ENCODE results near the gene COL23A1.
A peak's percentile ranks its signal among the peaks of the same experiment; 100 is the strongest.
"Not testable (repeated sequence)": the region's sequence is repeated elsewhere in the genome, so short reads cannot be mapped to it uniquely, and the experiment has no call there.

The COL23A1 gene

DNA sequence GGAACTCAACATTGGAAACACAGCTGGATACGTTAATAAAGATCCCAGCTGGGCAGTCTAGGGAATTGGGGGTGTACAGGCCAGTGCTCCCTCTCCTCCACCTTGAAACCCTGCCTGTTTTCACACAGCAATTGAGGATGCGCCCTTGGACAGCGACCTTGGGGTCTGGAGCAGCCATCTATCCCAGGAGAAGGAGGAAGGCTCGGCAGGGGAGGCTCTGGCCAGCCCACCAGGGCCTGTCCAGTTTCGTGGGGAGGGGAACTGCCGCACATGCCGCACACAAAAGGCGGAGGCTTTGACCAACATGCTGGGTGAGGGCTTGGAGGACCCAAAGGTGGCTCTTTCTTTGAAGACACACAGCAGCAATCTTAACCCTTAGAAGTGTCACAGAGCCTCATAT is 1.4 kb downstream of the COL23A1 start:
- no peak for DNase-seq (ENCODE audit: low spot score)

DNA sequence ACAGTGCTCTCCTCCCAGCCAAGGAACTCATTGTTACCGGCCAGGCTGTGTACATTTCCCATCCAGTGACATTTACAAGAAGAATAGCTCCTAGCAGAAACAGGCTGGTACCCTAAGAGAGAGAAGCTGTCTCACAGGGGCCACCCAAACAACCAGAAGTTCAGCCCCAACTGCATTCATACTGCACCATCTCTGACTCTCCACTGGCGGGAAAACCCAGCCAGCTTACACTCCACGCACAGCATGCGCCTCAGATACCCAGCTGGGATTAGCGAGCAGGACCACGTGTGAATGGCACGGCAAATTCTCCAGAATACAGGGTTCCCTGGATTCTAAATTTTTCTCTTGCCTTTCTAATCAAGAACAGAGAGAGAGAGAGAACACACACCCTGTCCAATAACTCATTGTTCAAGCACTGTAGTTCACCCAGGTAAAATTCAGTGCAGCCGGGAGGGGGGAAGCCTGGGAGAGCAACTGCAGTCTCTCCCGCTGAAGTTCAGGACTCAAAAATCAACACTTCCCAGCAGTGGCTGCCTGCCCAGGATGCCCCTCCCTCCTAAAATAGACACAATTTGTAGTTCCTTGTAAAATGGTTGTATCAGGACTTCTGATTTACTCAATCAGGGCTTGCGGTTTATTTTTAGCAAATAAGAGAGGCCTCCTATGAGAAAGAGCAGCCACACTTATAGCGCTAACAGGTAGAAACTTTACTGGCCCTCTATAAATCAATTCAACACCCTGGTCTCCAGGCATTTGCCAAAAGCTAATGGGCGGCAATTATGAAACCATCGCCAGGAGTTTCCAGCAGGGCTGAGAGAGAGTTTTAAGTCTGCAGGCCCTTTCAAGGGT is 2.2 kb downstream of the COL23A1 start:
- no peak for DNase-seq (ENCODE audit: low spot score)

DNA sequence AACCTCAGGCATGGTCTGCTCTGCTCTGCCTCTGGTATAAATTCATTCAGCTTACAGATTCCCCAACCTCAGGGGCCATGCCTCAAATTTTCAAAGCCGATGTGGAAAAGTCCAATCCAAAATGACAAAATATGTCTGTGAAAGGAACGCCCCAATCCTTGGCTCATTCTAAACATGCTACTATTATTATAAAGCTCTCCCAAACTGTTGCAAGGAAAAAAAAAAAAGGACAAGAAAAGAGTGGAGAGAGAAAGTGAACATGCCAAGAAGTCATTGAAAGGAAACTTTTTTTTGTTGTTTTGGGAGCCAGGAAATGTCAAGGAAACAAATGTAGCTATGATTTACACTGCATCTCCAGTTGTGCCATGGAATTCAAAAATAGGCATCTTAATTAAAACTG is 3.8 kb downstream of the COL23A1 start:
- DNase-seq (ENCODE audit: low spot score), result no peak

DNA sequence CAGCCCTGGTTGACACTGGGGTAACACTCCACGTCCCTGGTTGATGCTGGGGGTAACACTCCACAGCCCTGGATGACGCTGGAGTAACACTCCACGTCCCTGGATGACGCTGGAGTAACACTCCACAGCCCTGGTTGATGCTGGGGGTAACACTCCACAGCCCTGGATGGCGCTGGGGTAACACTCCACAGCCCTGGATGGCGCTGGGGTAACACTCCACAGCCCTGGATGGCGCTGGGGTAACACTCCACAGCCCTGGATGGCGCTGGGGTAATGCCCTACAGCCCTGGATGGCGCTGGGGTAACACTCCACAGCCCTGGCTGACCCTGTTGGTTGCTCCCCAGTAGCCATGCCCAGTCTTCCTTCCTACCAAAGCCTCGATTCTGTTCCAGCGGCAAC is 4.8 kb downstream of the COL23A1 start:
- DNase-seq (ENCODE audit: low spot score), result not testable (repeated sequence)

DNA sequence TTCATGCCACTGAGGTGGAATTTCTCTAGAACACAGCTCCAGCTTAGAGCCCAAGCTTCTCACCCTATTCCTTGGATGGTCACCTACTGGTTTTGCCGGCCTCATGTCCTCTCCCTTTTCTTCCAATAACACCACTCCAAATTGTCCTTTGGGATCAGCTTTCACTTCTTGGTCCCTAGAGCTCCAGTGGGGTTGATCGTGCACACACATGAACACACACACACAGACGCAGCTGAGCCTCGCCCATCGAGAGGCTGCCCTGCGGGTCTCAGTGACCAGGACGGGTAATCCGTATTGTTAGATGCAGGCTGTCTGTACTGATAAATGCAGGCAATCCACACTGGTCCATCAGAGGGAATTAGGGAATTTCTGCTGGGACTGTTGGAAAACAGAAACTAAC is 6.9 kb downstream of the COL23A1 start:
- DNase-seq (ENCODE audit: low spot score), result no peak

DNA sequence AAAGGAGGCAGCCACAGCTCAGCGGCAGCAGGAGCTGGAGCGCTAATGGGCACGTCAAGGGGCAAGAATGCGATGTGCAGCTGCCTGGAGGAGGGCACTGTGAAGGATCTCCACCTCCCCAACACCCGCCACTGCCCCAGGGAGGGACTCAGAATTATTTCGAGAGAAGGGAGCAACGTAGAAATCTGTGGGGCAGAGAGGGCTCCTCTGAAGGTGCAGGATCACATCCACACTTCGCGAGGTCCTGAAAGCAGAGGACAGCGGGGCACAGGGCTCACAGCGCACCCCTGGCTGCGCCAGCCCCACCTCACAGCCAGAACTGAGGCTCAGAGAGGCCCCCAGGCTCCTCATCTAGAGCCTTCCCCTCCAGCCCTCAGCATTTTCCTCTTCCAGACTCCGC is 7.9 kb downstream of the COL23A1 start:
- no peak for DNase-seq (ENCODE audit: low spot score)

DNA sequence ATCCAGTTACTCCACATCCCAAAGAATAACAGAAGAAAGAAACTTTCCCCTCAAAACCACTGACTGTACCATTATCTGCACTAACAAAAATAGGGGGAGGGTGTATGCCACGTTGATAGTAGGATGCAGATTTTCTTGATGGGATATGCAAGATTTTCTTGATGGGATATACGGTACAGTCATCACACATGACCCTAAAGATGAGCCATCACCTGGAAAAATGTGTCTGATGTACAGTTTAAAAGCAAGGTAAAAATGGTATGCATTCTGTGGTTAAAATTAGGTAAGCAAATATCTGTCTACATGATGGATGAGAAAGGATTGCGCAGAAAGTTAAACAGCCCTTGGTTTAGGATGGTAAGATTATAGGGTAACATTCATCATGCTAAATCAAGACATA is 8.6 kb downstream of the COL23A1 start:
- DNase-seq (ENCODE audit: low spot score), result no peak

DNA sequence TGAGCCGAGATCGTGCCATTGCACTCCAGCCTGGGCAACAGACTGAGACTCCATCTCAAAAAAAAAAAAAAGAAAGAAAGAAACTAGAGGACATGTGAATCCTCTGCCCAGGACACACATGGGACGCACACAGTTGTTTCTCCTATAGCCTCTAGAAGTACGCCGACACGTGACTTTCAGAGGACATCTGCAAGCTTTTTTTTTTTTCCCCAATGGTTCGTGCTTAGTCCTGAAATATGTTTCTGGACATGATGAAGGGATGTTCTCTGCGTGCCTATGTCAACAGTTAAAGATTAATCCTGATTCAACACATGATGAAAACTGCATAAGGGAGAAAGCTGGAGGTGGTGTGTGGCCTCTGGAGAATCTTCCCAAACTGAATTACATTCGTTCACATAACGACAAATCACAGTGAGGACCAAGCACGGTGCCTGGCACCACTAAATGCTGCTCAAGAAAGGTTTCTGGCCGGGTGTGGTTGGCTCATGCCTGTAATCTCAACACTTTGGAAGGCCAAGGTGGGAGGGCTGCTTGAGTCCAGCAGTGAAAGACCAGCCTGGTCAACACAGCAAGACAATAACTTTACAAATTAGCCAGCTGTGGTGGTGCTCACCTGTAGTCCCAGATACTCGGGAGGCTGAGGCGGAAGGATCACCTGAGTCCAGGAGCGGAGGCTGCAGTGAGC is 9.8 kb downstream of the COL23A1 start:
- DNase-seq (ENCODE audit: low spot score), result no peak

DNA sequence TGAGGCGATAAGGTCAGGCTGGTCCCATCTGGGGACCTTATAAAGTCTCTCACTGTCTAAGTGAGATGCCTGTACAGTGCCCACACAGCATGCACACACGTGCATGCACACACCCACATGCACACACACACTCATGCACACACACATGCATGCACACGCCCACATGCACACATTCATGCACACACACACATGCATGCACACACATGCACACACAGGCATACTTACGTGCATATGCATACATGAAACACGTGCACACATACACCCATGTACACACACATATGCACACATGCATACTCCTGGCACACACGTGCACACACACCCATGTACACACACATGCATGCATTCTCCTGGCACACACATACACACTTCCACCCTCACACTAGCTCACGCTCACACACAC is 12.2 kb downstream of the COL23A1 start:
- DNase-seq (ENCODE audit: low spot score), result no peak

DNA sequence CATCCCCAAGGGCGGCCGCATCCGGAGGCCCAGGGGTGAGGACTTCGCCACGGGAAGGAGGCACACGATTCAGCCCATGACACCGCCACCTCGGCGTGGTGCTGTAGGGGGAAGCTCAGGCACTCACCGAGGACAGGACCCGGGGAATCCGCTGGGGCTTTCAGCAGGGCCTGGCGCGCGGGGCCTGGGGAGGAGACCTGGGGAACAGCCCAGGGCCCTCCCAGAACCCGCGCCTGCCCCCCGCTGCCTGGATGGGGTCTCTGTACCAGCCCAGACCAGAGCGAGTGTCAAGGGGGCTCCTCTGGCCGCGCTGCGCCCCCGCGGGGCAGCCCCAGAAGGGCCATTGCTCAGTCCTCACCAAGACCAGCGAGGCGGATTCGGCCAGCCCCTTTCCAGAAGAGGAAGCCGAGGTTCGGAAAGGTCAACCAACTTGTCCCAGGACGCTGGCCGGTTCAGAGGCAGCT is 12.8 kb downstream of the COL23A1 start:
- DNase-seq (ENCODE audit: low spot score), result no peak

DNA sequence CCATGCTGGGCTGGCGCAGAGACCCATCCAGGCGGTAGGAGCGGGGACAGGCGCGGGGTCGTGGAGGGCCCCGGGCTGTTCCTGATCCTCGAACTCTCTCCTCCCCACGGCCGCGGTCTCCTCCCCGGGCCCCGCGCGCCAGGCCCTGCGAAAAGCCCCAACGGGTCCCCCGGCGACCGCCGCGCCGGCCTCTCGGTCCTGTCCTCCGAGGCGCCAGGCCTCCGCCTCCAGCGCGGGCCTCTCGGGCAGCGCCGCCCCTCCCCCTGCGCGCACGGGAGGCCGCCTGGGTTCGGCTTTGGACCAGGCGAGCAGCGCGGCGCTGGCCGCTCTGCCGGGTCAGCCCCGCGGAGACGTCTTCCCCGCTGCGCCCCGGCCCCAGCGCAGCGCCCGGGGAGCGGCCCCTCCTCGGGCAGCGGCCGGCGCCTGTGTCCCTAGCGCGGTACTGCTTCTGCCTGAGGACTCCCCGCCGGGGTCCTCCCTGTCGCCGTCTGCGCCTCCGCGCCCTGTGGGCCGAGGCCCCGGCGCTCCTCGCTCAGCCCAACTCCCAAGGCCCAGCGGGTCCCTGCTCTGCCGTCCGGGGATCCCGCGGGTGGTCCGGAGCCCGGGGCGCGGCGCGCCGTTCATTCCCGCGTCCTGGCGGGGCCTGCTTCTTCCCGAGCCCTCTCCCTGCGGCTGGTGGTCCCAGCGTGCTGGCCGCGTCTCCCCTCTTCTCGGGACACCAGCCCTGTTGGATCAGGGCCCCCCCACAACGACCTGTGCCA is 13.4 kb downstream of the COL23A1 start:
- DNase-seq (ENCODE audit: low spot score), result no peak

DNA sequence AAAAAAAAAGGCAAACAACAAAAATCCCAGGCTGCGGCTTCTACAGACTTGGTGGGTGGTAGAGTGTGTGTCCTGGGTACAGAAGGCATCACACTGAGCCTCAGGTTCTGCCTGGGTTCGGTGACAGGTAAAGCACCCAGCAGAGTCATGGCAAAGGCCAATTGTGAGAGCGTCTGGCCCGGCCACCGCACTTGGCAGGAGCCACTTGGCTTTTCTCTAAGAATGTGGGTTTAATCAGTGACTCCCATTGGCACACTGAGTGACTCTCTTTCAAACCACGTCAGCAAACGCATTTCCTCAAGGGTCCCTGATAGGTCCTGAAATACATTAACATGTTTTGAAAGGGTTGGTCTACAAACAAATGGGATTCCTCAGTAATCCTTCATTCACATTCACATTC is 17.0 kb downstream of the COL23A1 start:
- no peak for DNase-seq (ENCODE audit: low spot score)

DNA sequence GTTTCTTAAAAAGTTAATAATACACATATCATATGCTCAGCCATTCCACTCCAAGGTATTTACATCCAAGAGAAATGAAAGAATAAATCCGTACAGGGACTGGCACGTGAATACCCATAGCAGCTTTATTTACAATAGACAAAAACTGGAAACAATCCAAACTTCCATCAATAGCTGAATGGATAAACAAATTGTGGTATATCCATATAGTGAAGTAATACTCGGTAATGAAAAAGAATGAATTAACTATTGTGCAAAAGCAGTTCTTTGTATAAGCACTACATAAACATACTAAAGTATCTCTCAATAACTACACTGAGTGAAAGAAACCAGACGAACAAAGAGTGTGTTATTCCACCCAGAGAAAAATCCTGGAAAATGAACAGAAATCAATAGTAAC is 17.6 kb downstream of the COL23A1 start:
- DNase-seq (ENCODE audit: low spot score), result no peak

DNA sequence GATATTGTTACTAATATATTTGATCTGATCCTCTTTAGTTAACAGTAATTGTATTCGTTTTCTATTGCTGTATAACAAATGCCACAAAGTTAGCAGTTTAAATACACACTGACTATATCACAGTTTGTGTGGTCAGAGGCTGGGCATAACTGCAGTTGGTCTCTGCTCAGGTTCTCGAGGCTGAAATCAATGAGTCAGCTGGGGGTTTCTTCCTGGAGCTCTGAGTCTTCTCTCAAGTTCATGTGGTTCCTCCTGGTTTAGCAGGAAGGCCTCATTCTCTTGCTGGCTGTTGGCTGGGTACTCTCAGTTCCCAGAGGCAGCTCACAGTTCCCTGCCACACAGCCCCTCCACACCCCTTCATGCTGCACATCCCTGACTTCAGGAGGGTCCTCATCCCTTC is 20.7 kb downstream of the COL23A1 start:
- DNase-seq (ENCODE audit: low spot score), result peak; percentile 52

DNA sequence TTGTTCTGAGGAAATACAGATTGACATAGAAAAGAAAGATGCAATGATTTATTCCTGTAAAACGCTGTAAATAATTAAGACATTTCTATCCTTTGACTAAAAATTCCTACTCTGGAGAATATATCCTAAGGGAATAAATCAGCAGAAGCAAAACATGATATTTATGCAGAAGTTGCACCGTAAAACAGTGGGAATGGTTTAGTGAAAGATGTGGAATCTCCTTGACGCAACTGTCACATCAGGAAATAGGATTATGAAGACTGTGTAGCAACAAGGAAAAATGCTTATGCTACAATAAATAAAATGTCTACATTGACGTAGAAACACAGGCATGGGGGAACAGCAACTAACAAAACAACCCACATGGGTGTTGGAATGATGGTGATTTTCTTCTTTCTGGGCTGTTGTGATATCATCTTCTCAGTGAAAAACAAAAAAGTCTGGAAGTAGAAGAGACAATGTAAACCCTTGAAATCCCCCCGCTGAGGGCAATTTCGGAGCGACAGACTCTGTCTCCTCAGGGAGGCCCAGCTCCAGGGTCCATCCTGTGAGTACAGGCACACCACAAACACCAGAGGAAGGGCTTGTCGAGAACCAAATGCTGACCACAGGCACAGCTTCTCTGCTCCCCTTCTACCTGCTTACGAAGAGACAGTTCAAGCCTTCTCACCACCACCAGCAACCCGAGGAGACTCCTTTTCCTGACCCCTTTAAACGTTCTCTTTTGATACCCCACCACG is 25.2 kb downstream of the COL23A1 start:
- no peak for DNase-seq (ENCODE audit: low spot score)

DNA sequence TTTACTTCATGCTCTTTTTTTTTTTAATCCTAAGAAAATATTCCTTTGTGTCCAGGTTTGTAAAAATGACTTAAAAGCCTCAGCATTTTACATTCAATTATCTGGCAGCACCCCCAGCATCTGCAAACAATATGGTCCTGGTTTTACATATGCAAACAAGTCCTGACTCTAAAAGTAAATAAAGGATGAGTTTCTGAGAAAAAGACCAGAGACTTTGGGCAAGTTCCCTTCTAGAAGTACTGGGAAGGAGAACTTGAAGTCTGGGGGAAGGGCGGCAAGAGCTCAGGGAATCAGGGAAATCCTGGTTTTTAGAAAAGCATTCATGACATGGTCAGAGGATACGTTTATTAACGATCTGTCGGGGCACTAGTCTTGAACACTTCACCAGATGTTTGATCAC is 25.8 kb downstream of the COL23A1 start:
- DNase-seq (ENCODE audit: low spot score), result no peak

DNA sequence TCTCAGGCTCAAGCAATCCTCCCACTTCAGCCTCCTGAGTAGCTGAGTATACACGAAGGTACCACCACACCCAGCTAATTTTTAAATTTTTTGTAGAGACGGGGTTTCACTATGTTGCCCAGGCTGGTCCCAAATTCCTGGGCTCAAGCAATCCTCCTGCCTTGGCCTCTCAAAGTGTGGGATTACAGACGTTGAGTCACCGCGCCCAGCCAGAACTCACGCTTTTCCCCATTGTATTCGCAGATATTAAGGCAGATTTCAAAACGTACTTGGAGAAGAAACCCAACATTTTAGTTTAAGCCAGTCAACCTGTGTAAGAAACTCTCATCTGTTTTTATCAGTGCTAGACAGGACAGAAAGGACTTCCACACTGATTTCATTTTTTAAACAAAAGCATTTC is 26.6 kb downstream of the COL23A1 start:
- no peak for DNase-seq (ENCODE audit: low spot score)

DNA sequence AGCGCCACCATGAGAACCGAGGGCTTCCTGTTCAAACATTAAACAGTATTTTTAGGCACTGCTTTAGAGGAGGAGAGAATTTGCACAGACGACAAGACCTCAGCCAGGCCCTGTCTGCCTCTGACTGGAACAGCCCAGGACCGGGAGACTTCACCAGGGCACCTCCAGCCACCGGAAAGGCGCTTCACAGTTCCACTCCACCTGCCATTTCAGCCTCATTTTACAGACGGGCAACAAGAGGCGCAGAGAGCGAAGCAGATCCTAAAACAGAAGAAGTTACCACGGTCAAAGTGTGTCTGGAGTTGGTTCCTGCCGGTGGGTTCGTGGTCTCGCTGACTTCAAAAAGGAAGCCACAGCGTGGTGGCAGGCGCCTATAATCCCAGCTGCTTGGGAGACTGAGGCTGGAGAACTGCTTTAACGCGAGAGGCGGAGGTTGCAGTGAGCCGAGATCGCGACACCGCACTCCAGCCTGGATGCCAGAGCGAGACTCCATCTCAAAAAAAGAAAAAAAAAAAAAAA is 28.4 kb downstream of the COL23A1 start:
- DNase-seq (ENCODE audit: low spot score), result no peak

DNA sequence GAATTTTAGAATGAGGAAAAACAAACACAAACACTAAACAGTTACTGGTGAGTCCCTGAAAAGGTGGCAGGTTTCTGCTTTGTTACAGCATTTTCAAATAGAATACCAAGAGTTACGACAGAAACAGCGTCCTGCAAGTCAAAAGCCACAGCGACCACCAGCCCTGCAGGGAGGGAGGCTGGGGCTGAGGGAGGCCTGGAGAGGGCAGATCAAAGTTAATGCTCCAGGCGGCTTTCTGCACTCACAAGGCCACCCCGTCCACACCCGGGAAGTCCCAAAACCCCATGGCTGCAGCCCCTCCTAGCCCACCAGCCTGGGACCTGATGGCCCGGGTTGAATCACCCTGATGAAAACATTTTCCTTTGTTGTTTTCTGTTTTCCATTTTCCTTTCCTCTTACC is 29.3 kb downstream of the COL23A1 start:
- DNase-seq (ENCODE audit: low spot score), result no peak

DNA sequence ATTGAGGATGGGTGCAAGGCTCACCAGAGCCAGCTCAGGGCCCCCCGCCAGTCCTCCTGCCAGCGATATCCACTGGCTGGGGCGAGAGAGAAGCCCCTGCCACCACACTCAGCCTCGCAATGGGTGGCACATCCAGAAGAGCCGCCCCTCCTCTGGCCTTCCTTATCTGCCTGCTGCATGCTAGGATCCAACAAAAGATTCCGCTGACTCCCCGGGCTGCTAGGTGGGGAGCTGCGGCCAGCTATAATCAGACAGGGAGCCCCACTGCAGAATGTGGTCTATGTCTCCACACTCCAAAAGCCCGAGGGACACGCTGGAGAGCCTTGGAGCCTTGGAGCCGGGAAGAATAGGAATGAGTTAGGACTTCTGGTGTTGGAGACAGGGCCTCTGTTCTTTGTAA is 32.8 kb downstream of the COL23A1 start:
- no peak for DNase-seq (ENCODE audit: low spot score)

DNA sequence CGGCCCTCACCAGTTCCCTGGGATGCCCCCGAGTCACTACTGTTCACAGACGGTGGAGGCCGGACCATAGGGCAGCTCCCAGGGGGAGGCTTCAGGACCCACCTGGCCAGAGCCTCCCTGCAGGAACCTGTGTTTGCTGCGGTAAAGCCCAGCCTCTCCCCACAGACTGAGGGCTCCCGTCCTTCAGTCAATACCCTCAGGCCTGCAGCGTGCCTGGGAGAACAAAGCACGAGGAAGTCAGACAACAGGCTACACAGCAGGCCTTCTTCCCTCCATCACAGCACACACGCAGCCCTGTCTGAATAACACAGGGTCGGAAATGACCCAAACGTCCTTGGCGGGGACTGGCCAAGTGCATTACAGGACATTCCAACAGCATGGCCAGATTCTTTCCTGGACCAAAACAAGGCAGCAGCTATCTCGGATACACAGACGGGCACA is 34.4 kb downstream of the COL23A1 start:
- no peak for DNase-seq (ENCODE audit: low spot score)

DNA sequence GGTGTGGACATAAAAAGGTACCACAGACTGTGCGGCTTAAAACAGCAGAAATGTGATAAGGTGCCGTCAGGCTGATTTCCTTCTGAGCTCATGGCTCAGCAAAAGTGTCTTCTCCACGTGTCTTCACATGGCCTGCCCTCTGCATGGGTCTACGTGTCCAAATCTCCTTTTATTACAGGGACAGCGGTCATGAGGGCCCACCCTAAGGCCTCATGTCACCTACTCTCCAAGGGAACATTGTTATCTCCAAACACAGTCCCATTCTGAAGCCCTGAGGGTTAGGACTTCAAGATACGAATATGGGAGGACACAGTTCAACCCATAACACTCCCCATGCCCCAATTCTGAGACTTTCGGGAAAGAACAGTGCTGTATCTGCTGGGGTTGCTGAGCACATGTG is 35.2 kb downstream of the COL23A1 start:
- DNase-seq (ENCODE audit: low spot score), result no peak
